Thoracic aorta (tissue), 2 donors: Measurements from ENCODE around the gene SLC22A23. TPM values are rescaled to one million over a fixed set of nuclear protein-coding genes. Genes with fewer than 3 reads are reported as not detected.
"Not testable (repeated sequence)": the region's sequence is repeated elsewhere in the genome, so short reads cannot be mapped to it uniquely, and the experiment has no call there.

Source experiments
- ATAC-seq: fragments of 150-250 bp; one replicate; pipeline ENCODE4 v1.8.0; 2017; ENCODE audit warnings: low read depth; ENCODE audit not compliant: insufficient number of reproducible peaks, low FRiP score
- DNase-seq: peaks from one replicate; pipeline ENCODE4 v3.0.0-alpha.2; 2020; ENCODE audit warnings: low spot score
- H3K27ac ChIP-seq, 2 donors: fragments of 200-600 bp; sonication (generic); 1 replicate in 1 of 2; 2 replicates in 1 of 2; pipeline ENCODE4 v1.5.1; 2016; ENCODE audit warnings: mild to moderate bottlenecking in 2 of 2, moderate library complexity in 2 of 2
- H3K27me3 ChIP-seq: fragments of 200-600 bp; sonication (generic); replicated peaks from 2 replicates; pipeline ENCODE4 v1.6.0; 2016; ENCODE audit warnings: mild to moderate bottlenecking; ENCODE audit not compliant: insufficient read depth
- H3K36me3 ChIP-seq: fragments of 200-600 bp; sonication (generic); one replicate; pipeline ENCODE4 v1.5.1; 2016
- H3K4me1 ChIP-seq, 2 donors: fragments of 200-600 bp; sonication (generic); 1 replicate in 1 of 2; 2 replicates in 1 of 2; pipeline versions ENCODE4 v1.5.1 to v1.6.0; 2016; ENCODE audit warnings: low read depth in 2 of 2, mild to moderate bottlenecking in 1 of 2; ENCODE audit not compliant: control insufficient read depth in 1 of 2
- H3K4me3 ChIP-seq: fragments of 200-600 bp; sonication (generic); 2 replicates; pipeline ENCODE4 v1.5.1; 2016; ENCODE audit warnings: mild to moderate bottlenecking
- H3K9me3 ChIP-seq: fragments of 200-600 bp; sonication (generic); 2 replicates; pipeline ENCODE4 v1.5.1; 2016
- CTCF ChIP-seq: fragments of 200-600 bp; sonication (generic); IDR thresholded peaks from one replicate; pipeline ENCODE4 v1.5.1; 2019; ENCODE audit warnings: antibody characterized with exemption
- total RNA-seq, 2 donors: library from RNA; depleted of rRNA; stranded (reverse); fragments of >200 nt; gene quantifications; one replicate each; pipeline versions ENCODE4 v1.1.0 to v1.2.3, GENCODE V29; 2016

The SLC22A23 gene
- total RNA-seq, 2 donors from 2014 or later = 5.1 to 9.7 TPM

GRCh38 chr6:3389390-3390167 lies 67.3 kb downstream of the SLC22A23 start:
- no peaks in the 10 kb centered on the region for H3K27me3 ChIP-seq
- H3K9me3 ChIP-seq = no peaks in the 10 kb centered on the region
- DNase-seq = no peak
- H3K4me1 ChIP-seq = no peaks in the 10 kb centered on the region
- TF ChIP-seq CTCF = no peak
- no peak overlapping the region for H3K27ac ChIP-seq
- H3K4me3 ChIP-seq = no peak overlapping the region
- no peaks in the 10 kb centered on the region for H3K36me3 ChIP-seq
- ATAC-seq = no peak

- H3K36me3 ChIP-seq = no peaks in the 10 kb centered on the region
- DNase-seq (no peak), ATAC-seq (no peak)
- TF ChIP-seq CTCF = no peak
- no peaks in the 10 kb centered on the region for H3K4me1 ChIP-seq
- H3K27me3 ChIP-seq = no peaks in the 10 kb centered on the region
- H3K27ac ChIP-seq = no peak overlapping the region
- no peaks in the 10 kb centered on the region for H3K9me3 ChIP-seq
- H3K4me3 ChIP-seq = no peak overlapping the region
These were observed 68.1 kb downstream of the SLC22A23 start for GRCh38 chr6:3388786-3389185.

GRCh38 chr6:3386374-3386857 lies 70.4 kb downstream of the SLC22A23 start:
- Histone ChIP-seq H3K36me3 (no peaks in the 10 kb centered on the region), H3K9me3 (no peaks in the 10 kb centered on the region), H3K27ac (no peak overlapping the region), H3K4me1 (no peaks in the 10 kb centered on the region), H3K4me3 (no peak overlapping the region), H3K27me3 (no peaks in the 10 kb centered on the region)
- DNase-seq = no peak
- no peak for ATAC-seq
- TF ChIP-seq CTCF = no peak

- DNase-seq = no peak
- TF ChIP-seq CTCF = no peak
- Histone ChIP-seq H3K27ac (no peak overlapping the region), H3K4me3 (no peak overlapping the region), H3K27me3 (no peaks in the 10 kb centered on the region), H3K9me3 (no peaks in the 10 kb centered on the region), H3K4me1 (no peaks in the 10 kb centered on the region), H3K36me3 (no peaks in the 10 kb centered on the region)
- ATAC-seq = no peak
These were observed 71.1 kb downstream of the SLC22A23 start for GRCh38 chr6:3385660-3386151.

GRCh38 chr6:3385181-3385580 lies 71.7 kb downstream of the SLC22A23 start:
- H3K9me3 ChIP-seq, H3K27ac ChIP-seq, H3K36me3 ChIP-seq, ATAC-seq, DNase-seq, H3K4me3 ChIP-seq, H3K4me1 ChIP-seq, H3K27me3 ChIP-seq: not testable (repeated sequence)
